Measurements from ENCODE around the gene ADH1A. TPM values are rescaled to one million over a fixed set of nuclear protein-coding genes. Genes with fewer than 3 reads are reported as not detected.

ADH1A gene
- total RNA-seq, 1 experiment from 2014 or later, result not detected

DNA sequence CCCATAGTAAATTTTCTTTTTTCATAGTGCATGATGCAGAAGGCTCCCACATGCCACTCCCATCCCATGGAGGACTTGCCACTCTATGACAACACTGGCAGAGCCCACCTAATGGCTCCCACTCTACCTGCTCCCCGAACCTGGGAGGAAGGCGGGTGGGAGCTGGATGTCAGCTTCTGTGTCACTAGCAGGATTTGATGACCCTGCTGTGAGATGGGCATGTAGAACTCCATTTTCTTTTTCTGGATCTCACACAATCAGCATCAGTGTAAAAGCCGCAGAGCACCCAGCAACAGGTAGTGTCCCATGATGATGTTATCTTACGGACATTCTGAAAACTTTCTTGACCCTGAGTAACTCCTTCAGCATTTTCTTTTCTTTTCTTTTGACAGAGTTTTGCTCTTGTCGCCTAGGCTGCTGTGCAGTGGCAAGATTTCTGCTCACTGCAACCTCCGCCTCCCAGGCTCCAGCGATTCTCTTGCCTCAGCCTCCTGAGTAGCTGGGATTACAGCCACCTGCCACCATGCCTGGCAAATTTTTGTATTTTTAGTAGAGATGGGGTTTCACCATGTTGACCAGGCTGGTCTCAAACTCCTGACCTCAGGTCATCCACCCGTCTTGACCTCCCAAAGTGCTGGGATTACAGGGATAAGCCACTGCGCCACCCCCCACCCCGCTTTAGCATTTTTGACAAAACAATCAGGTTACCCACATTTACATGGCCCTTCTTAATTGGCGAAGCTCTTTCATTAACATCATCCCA is 15.0 kb upstream of the ADH1A start:
- Histone ChIP-seq H3K4me1 (no peaks in the 10 kb centered on the region), H3K27me3 (no peaks in the 10 kb centered on the region), H3K36me3 (no peaks in the 10 kb centered on the region), H3K9me3 (replicated peaks) (no peaks in the 10 kb centered on the region), H3K27ac (no peak overlapping the region), H3K4me3 (no peak overlapping the region)
- DNase-seq, result no peak

DNA sequence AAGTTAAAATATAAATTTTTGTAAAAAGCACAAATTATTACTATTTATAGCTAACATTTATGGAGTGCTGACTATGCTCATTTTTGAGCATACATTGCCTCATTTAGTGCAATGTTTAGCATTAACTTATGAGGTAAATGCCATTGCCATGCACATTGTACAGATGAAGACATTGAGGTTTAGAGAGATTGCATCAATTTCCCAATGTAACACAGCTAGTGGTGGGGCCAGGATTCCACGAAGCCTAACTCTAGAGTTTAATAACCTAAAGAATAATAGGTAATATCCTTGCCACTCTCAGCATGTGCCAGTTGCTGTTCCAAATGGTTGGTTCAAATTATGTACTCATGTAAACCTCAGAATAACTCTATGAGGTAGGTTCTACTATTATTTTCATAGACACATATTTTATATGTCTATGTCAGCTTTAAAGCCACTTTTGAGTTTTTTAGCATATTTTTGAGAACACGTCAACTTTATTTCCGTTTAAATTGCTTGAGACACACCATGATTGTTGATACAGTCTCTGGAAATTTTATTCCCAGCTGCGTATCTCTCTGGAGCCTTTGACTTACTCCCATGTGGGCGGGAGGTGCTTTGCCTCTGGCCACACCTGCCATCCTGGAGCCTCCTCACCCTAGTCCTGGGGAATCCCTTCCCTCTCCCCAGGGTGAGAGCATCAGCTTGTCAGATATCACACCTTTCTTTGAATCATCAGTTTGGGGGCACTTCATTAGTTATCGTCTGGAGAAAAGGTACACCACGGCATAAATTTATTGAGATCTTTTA is 10.8 kb upstream of the ADH1A start:
- Histone ChIP-seq H3K4me3 (no peak overlapping the region), H3K27ac (no peak overlapping the region), H3K4me1 (peaks cover 2% of the 10 kb centered on the region), H3K36me3 (no peaks in the 10 kb centered on the region), H3K9me3 (replicated peaks) (no peaks in the 10 kb centered on the region), H3K27me3 (no peaks in the 10 kb centered on the region)
- DNase-seq, result no peak

DNA sequence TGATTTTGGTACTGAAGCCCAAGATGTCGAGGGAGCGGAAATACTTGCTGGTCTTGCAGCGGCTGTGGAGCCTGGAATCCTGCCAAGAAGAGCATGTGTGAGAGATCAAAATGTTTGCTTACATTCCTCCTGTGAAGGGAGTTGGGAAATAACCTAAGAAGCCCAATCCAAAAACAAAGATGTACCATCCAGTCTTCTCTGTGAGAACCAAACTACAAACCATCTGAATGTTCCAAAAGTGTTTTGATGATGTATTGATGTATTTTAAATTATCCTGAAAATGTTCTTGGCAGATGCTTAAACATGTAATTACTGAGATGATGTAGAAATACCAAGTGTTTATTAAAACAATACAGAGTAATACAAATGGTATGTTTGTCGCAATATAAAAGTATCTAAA is 10.1 kb upstream of the ADH1A start:
- Histone ChIP-seq H3K9me3 (replicated peaks) (no peaks in the 10 kb centered on the region), H3K27ac (no peak overlapping the region), H3K27me3 (no peaks in the 10 kb centered on the region), H3K4me1 (peaks cover 2% of the 10 kb centered on the region), H3K36me3 (no peaks in the 10 kb centered on the region), H3K4me3 (no peak overlapping the region)
- DNase-seq, result peak; percentile 67 to 75

DNA sequence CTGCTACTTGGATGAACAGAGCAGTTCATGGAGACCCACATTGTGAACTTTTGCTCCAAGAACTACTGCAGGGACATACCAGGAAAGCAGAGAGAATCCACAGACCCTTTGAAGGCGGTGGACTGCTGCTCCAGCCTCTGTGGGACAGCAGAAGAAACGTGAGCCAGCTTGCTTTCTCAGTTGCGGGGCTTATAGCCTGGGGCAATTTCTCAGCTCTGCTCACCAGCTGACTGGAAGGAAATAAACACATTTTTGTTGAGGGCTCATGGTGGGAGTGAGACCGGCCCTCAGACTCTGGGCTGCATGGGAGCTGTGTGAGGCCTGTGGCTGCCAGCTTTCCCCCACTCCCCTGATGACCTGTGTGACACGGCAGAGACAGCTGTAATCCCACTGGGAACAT is 2.6 kb upstream of the ADH1A start:
- Histone ChIP-seq H3K4me1 (no peaks in the 10 kb centered on the region), H3K36me3 (no peaks in the 10 kb centered on the region), H3K4me3 (no peak overlapping the region), H3K27ac (no peak overlapping the region), H3K27me3 (no peaks in the 10 kb centered on the region), H3K9me3 (replicated peaks) (no peaks in the 10 kb centered on the region)
- peak in 1 of 2 experiments; percentile 23 for DNase-seq

DNA sequence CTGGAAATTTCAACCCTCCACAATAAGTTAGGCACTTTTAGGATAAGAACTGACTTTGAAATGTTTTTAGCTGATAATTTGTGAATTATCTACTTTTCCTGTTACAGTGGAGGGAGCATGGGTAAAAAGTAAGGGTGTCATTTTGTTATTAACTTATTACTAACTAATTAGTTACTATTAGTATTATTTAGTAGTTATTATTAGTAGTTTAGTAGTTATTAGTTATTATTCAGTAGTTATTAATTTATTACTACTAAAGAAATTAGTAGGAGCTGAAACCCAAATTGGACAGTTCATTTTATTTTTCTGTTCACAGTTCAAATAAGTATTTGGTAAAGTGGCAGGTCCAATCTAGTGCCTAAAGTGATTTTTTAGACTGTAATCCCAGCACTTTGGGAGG is 5.4 kb downstream of the ADH1A start:
- Histone ChIP-seq H3K4me1 (no peaks in the 10 kb centered on the region), H3K4me3 (no peak overlapping the region), H3K36me3 (no peaks in the 10 kb centered on the region), H3K9me3 (replicated peaks) (no peaks in the 10 kb centered on the region), H3K27me3 (no peaks in the 10 kb centered on the region), H3K27ac (no peak overlapping the region)
- DNase-seq, result no peak

DNA sequence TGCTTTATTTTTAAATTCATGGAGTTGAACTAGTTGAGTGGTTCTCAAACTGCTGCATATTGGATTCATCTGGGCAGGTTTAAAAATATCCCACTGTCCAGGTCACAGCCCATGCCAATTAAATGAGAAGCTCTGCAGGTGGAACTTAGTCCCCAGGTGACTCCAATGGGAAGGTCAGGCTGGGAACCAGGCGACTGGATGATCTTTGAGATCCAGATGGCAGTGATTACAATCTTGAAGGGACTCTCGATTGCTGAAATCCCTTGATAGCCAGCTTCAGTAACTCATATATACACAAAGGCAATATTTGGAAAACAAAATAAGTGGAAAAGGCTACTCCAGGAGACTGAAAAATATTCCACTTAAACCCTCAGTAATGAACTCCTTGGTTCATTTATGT is 8.1 kb downstream of the ADH1A start:
- no peak for DNase-seq
- H3K36me3 ChIP-seq, result no peaks in the 10 kb centered on the region

DNA sequence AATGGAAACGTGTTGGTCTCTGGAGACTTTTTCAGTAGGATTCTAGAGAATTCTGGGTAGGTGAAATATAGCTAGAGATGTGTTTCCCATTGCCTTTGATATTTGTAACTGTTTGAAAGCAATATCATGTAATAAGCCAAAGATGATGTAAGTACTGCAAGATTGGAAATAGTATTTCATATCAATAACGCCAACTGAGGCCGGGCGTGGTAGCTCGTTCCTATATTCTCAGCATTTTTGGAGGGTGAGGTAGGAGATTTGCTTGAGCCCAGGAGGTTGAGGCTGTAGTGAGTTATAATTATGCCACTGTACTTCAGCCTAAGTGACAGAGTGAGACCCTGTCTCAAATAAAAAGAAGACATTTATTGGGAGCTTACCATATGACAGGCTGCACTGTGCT is 9.5 kb downstream of the ADH1A start:
- no peaks in the 10 kb centered on the region for H3K9me3 ChIP-seq (replicated peaks)
- H3K36me3 ChIP-seq, result no peaks in the 10 kb centered on the region
- H3K27ac ChIP-seq, result no peak overlapping the region
- no peaks in the 10 kb centered on the region for H3K4me1 ChIP-seq
- no peak for DNase-seq
- no peaks in the 10 kb centered on the region for H3K27me3 ChIP-seq
- no peak overlapping the region for H3K4me3 ChIP-seq

More for the DNA sequence above, 8.1 kb downstream of the ADH1A start:
- no peaks in the 10 kb centered on the region for H3K4me1 ChIP-seq
- no peak overlapping the region for H3K27ac ChIP-seq
- H3K9me3 ChIP-seq (replicated peaks), result no peaks in the 10 kb centered on the region
- no peak overlapping the region for H3K4me3 ChIP-seq
- no peaks in the 10 kb centered on the region for H3K27me3 ChIP-seq

DNA sequence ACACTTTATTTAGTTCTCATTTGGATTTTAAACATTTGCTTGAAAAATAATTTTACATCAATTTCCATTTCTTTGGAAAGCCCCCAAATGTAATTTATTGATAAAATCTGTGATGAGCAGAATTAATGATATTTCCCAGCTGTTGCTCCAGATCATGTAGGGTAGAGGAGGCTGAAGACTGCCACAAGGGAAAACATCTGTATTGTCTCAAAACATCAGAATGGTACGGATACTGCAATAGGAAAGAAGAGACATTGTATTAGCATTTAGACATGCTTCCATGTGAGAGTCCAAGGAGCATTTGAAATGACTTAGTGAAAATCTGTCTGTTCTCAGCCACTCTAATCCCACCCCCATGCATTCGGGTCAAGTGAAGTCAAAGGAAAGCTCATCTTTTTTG is 14.4 kb downstream of the ADH1A start:
- Histone ChIP-seq H3K36me3 (no peaks in the 10 kb centered on the region), H3K4me3 (no peak overlapping the region), H3K27ac (no peak overlapping the region), H3K4me1 (no peaks in the 10 kb centered on the region), H3K9me3 (replicated peaks) (no peaks in the 10 kb centered on the region), H3K27me3 (no peaks in the 10 kb centered on the region)
- no peak for DNase-seq

DNA sequence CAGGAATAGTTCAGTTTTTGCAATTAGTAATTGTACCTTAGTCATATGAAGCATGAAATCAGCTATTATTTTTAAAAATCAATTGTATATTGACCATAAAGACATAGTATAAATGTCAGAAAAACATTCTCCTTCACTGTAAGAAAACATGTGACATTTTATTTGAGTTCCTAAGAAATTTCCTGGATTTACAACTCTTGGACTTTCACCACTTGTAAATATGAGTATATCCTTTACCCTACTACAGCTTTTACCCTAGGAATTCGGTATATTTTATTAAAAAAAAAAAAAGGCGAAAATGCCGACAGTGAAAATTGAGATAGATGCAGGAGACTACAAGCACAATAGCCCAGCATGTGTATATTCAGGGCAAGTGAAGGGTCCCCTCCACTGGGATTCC is 14.9 kb downstream of the ADH1A start:
- no peaks in the 10 kb centered on the region for H3K36me3 ChIP-seq
- H3K9me3 ChIP-seq (replicated peaks), result no peaks in the 10 kb centered on the region
- H3K4me1 ChIP-seq, result no peaks in the 10 kb centered on the region
- H3K27ac ChIP-seq, result no peak overlapping the region
- DNase-seq, result no peak
- no peaks in the 10 kb centered on the region for H3K27me3 ChIP-seq
- H3K4me3 ChIP-seq, result no peak overlapping the region

DNA sequence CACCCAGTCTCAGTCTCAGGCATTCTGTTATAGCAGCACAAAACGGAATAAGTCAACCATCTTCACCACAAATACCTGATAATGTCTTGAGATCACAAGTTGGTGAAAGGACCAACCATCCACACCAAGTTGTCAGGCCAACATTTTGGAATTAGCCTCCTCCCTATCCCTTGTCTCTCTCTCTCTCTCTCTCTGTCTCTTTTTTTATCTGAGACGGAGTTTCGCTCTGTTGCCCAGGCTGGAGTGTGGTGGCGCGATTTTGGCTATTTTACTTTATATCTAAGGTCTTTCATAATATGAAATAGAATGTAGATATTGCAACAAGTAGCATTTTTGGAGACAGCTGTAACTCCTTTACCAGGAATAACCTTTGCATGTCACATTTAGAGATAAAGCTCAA is 15.7 kb downstream of the ADH1A start:
- H3K27me3 ChIP-seq, result no peaks in the 10 kb centered on the region
- H3K36me3 ChIP-seq, result no peaks in the 10 kb centered on the region
- no peaks in the 10 kb centered on the region for H3K9me3 ChIP-seq (replicated peaks)
- H3K27ac ChIP-seq, result no peak overlapping the region
- no peak overlapping the region for H3K4me3 ChIP-seq
- H3K4me1 ChIP-seq, result no peaks in the 10 kb centered on the region
- DNase-seq, result no peak

DNA sequence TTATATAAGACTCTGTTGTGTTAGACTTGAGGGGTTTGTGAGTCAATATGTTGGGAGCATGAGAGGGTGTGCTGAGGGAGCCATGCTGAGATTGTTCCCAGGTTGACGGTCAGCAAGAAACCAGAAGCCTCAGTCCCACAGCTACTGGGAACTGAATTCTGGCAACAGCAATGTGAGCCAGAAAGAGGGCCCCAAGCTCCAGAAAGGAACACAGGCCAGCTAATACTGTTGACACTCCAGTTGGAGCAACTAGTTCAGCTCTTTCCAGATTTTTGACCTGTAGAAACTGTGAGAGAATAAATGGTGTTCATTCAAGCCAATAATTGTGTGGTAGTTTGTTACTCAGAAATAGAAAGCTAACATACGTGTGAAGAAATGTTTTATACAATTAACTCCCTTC is 17.1 kb downstream of the ADH1A start:
- H3K27ac ChIP-seq, result no peak overlapping the region
- no peak overlapping the region for H3K4me3 ChIP-seq
- no peaks in the 10 kb centered on the region for H3K9me3 ChIP-seq (replicated peaks)
- H3K36me3 ChIP-seq, result no peaks in the 10 kb centered on the region
- no peaks in the 10 kb centered on the region for H3K4me1 ChIP-seq
- no peaks in the 10 kb centered on the region for H3K27me3 ChIP-seq
- DNase-seq, result no peak

DNA sequence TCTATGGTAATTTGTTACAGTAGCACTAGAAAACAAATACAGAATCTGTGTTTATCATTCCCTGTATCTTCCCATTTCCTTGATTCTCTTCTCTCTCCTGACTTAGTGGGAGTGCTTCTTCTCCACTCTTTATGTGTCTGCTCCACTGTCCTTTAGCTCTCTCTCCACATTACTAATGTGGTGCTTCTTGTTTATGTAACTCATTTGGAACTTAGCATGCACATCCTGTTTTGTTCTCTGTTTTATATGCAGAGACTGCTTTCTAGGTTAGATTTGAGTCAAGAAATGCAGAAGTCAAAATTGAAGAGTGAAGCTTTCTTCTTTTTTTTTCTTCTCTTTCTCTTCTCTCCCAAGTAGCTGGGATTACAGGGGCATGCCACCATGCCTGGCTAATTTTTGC is 25.9 kb downstream of the ADH1A start:
- DNase-seq, result no peak
- Histone ChIP-seq H3K4me1 (no peaks in the 10 kb centered on the region), H3K4me3 (no peak overlapping the region), H3K36me3 (no peaks in the 10 kb centered on the region), H3K9me3 (replicated peaks) (no peaks in the 10 kb centered on the region), H3K27ac (no peak overlapping the region), H3K27me3 (no peaks in the 10 kb centered on the region)

DNA sequence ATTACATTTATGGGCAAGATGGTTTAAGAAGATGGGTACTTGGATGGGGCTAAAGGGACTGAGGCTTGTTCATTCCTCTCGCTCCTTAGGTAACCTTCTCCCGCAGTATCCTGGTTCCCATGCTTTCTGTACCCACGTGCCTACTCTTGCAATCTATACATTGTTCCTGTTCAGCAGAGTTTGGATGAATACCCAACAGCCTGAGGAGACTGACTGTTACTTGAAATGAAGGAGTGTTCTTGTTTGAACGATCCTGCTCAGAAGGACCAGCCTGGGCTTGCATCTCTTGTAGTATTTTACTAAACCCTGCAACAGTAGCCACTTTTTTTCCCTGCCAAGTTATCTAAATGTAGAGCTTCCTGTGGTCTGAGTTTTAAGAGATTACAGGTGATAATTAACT is 38.0 kb downstream of the ADH1A start:
- no peak overlapping the region for H3K27ac ChIP-seq

DNA sequence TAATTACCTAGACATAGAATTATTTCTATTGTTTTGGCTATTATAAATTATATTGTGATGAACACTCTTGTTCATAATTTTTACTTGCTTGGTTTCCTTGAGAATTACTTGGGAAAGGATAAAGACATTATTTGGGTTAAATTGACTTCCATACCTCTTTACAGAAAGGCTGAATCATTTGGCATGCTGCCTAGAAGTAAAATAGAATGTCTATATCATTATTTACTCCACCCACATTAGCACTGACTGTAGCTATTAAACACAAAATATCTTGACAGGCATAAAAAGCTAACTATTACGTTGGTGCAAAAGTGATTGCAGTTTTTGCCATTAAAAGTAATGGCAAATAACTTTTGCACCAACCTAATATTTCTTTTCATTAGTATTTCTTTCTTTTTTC is 42.1 kb downstream of the ADH1A start:
- no peaks in the 10 kb centered on the region for H3K9me3 ChIP-seq (replicated peaks)

More for the DNA sequence above, 38.0 kb downstream of the ADH1A start:
- no peaks in the 10 kb centered on the region for H3K36me3 ChIP-seq
- no peak overlapping the region for H3K4me3 ChIP-seq
- H3K4me1 ChIP-seq, result no peaks in the 10 kb centered on the region
- no peaks in the 10 kb centered on the region for H3K9me3 ChIP-seq (replicated peaks)
- DNase-seq, result no peak
- H3K27me3 ChIP-seq, result no peaks in the 10 kb centered on the region

DNA sequence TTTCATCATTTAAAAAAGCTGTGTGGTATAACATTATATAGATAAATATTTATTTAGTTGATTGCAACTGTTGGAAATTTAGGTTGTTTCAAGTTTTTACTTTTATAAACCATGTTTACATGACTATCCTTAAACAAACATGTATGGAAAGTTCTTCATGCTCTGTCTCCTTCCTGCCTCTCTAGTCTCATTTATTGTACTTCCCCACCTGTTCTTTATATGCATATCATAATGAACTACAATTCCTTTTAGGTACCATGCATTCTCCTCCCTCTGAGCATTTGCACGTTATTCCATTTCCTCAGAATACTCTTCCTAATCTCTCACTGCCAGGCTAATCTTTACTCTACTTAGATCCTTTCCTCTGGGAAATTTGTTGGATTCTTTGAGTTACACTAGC is 54.8 kb downstream of the ADH1A start:
- H3K4me1 ChIP-seq, result no peaks in the 10 kb centered on the region
- DNase-seq, result no peak
- no peaks in the 10 kb centered on the region for H3K27me3 ChIP-seq
- H3K9me3 ChIP-seq (replicated peaks), result no peaks in the 10 kb centered on the region
- no peak overlapping the region for H3K4me3 ChIP-seq
- no peak overlapping the region for H3K27ac ChIP-seq
- no peaks in the 10 kb centered on the region for H3K36me3 ChIP-seq

More for the DNA sequence above, 42.1 kb downstream of the ADH1A start:
- H3K27ac ChIP-seq, result no peak overlapping the region
- DNase-seq, result no peak
- H3K4me3 ChIP-seq, result no peak overlapping the region
- H3K4me1 ChIP-seq, result no peaks in the 10 kb centered on the region
- no peaks in the 10 kb centered on the region for H3K36me3 ChIP-seq
- no peaks in the 10 kb centered on the region for H3K27me3 ChIP-seq

Data from SJCRH30 (cell line).